ENCODE results near the gene IGSF9B.

Gene IGSF9B

GRCh38 chr11:133919330-133920108 is 37.2 kb downstream of the IGSF9B start:
- no peak for DNase-seq (ENCODE audit: low read depth in 2 of 2)

- no peak for DNase-seq (ENCODE audit: low read depth in 2 of 2)
Measured at GRCh38 chr11:133918608-133919260, 38.0 kb downstream of the IGSF9B start.

GRCh38 chr11:133917921-133918607 is 38.7 kb downstream of the IGSF9B start:
- DNase-seq (ENCODE audit: low read depth in 2 of 2): no peak

DNA sequence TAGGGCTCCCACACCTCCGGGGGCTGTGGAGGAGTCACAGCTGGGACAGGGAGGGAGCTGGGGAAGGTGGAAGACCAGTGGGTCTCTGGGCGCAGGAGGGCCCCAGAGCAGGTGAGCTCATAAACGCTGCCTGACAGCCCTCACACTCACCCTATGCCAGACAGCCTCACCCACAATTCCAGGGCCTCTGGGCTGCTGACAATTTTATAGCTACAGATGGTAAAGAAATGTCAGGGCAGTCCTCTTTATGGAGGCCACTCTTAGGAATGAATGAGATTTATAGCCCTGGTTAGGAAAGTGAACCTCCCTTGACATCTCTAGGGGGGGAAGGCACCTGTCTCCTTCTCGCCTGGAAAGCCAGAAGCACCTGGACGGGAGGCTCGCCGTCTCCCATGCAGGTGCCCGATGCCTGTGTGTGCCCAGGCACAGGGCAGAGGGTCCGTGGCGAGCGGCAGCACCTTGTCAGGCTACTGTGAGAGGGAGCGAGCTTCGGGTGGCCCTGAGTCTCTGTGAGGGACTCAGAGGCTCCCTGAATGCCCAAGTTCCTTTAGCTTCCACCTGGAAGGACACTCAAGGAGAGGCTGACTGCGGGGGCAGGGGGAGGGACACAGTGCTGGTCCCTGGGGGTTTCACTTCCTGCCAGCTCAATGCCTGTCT is 39.9 kb downstream of the IGSF9B start:
- DNase-seq (ENCODE audit: low read depth in 2 of 2): no peak

DNA sequence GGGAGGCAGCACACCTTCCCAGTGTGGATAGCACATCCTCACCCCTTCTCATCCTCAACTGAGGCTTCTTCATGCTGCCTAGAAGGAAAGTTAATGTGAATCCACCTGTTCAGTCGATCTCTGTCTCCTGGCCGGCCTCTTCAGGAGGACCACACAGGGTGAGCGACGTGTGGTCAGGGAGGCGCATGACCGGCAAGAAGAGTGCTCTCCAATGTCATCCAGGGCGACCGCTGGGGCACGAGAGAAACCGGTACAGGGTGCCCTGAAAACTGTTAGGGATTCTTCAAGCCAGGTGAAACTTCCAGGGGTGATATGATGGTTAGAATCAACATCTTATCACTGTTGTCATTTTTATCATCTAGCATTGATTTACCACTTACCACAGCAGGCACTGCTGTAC is 43.0 kb downstream of the IGSF9B start:
- no peak for DNase-seq (ENCODE audit: low read depth in 2 of 2)

DNA sequence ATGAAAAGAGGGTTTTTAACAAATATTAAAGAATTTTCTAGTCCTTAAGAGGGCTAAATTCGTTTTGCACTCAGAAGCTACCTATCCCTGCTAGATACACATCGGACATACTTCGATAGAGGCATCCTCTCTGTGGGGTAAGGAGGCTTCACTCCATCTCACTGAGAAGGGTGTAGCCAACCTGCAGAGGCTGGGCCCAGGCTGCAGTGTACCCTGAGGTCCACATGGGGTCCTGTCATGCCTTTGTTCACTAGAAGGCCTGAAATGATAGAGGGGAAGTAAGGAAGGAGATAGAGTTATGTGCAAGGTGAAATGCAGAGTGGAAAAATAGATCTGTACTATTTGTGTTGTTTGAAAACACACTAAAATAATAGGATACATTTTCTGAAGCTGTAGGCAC is 45.6 kb downstream of the IGSF9B start:
- DNase-seq (ENCODE audit: low read depth in 2 of 2): no peak

- DNase-seq (ENCODE audit: low read depth in 2 of 2): no peak
Measured at GRCh38 chr11:133910101-133910500, 46.7 kb downstream of the IGSF9B start.

GRCh38 chr11:133908827-133909226 is 47.9 kb downstream of the IGSF9B start:
- DNase-seq (ENCODE audit: low read depth in 2 of 2): no peak

- DNase-seq (ENCODE audit: low read depth in 2 of 2): no peak
Measured at GRCh38 chr11:133907841-133908241, 48.9 kb downstream of the IGSF9B start.

DNA sequence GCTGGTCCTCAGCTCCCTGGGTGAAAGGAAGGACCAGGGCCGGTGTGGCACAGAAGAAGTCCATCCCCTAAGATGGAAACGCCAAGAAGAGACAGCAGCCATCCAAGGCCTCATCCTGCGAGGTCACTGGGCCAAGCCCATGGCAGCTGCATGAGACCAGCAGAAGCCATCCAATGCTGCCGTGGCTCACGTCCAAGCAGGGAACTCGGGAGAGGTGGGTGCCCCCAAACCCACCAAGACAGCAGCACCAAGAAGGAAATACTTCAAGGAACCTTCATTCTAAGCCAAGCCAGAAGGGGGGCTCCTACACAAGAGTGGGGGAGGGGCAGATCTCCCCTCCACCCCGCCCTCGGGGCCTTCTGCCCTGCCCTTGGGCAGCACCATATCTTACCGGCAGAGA is 49.6 kb downstream of the IGSF9B start:
- DNase-seq (ENCODE audit: low read depth in 2 of 2): no peak

DNA sequence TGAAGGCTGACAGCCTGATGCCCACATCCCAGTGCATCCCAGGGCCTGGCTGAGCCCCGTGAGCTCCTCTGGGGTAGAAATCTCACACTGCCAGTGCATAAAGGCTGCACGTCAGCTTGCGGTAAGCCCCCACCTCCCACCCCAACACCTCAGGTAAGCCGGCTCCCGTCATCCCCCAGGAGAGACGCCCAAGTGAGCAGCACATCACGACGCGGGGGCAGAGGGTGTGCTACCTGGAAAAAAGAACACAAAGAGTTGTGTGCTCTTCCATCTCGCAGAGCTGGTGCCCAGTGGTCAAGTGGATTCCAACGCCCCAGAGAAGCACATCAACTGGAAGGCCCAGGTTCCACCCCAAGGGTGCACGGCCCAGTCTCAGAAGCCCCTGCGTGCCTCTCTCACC is 50.0 kb downstream of the IGSF9B start:
- no peak for DNase-seq (ENCODE audit: low read depth in 2 of 2)

GRCh38 chr11:133906241-133906640 is 50.5 kb downstream of the IGSF9B start:
- DNase-seq (ENCODE audit: low read depth in 2 of 2): no peak

- DNase-seq (ENCODE audit: low read depth in 2 of 2): no peak
Measured at GRCh38 chr11:133905677-133906156, 51.1 kb downstream of the IGSF9B start.

GRCh38 chr11:133904818-133905515 is 51.8 kb downstream of the IGSF9B start:
- no peak for DNase-seq (ENCODE audit: low read depth in 2 of 2)

GRCh38 chr11:133903875-133904817 is 52.6 kb downstream of the IGSF9B start:
- no peak for DNase-seq (ENCODE audit: low read depth in 2 of 2)

DNA sequence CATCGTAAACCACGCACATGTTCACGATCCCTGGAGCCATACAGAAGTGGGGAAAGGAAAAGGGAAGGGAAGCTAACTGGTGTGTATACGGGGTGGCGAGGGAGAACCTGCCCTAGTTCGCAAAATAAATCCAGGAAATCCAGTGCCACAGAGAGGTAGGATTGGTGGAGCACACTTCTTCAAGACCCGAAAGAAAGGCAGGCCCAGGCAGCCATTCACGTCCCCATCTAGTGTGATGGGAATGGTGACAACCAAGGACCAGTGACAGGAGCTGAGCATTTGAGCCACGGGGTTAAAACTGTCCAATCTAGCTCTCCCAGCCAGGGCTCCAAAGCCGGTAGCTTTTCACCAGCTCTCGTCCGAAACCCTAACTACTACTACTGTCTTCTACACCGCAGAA is 53.7 kb downstream of the IGSF9B start:
- no peak for DNase-seq (ENCODE audit: low read depth in 2 of 2)

- no peak for DNase-seq (ENCODE audit: low read depth in 2 of 2)
Measured at GRCh38 chr11:133902506-133902905, 54.3 kb downstream of the IGSF9B start.

DNA sequence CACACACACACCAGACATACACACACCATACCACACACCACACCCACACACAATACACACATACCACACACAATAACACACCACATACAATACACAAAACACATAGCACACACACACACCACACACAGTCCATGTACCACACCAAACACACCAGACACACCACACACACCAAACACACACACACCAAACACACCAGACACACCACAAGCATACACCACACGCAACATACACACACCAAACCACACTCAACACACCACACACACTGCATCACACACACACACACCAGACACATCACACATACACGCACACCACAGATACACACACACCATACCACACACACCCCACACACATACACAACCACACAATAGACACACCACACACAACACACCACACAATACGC is 54.8 kb downstream of the IGSF9B start:
- DNase-seq (ENCODE audit: low read depth in 2 of 2): no peak

DNA sequence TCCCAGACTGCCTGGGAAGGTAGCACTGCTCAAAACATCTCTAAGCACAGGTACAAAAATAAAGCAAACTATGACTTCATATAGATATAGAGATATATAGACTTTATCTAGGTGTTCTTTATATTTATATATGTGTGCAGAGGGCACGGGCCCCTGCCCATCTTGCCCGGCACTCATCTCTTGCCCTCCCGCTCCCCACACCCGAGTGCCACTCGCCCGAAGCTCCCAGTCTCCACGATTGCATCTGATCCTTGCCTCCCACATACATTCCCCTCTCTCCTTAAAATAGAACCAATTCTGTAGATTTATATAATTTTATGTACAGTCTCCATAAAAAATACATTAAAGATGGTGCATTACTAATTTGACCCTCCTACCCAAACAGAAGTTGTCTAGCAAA is 55.5 kb downstream of the IGSF9B start:
- DNase-seq (ENCODE audit: low read depth in 2 of 2): no peak
